Peyer's patch (tissue), 4 donors: ENCODE data around the gene EBP.
A peak's percentile ranks its signal among the peaks of the same experiment; 100 is the strongest.

ENCODE experiments used
- CTCF ChIP-seq, 6 experiments: fragments of 450-650 bp in 4 of 6; fragments of 200-600 bp in 2 of 6; sonication (generic) in 1 of 6; IDR thresholded peaks; one replicate each; pipeline ENCODE4 v1.5.1; 2017 to 2019; ENCODE audit warnings: antibody characterized with exemption in 6 of 6, mild to moderate bottlenecking in 3 of 6, moderate library complexity in 1 of 6
- POLR2A ChIP-seq, 2 donors: fragments of 450-650 bp; IDR thresholded peaks; one replicate each; pipeline ENCODE4 v1.5.1; 2017; ENCODE audit warnings: antibody characterized with exemption in 2 of 2, mild to moderate bottlenecking in 2 of 2, moderate library complexity in 2 of 2

GRCh38 chrX:48508400-48509244 is 13.0 kb upstream of the EBP start, which contains the start of gene PORCN:
- no peak for TF ChIP-seq CTCF (IDR thresholded peaks at IDR 0.05)
- TF ChIP-seq POLR2A (IDR thresholded peaks at IDR 0.05): peak; percentile 31 to 36
